Breast epithelium (tissue), 4 donors: ENCODE measurements around the gene SPOCK1. TPM values are rescaled to one million over a fixed set of nuclear protein-coding genes. Genes with fewer than 3 reads are reported as not detected.
"Not testable (repeated sequence)": the region's sequence is repeated elsewhere in the genome, so short reads cannot be mapped to it uniquely, and the experiment has no call there.

Source experiments
- DNase-seq, 2 donors: peaks; one replicate each; pipeline ENCODE4 v3.0.0-alpha.2; 2019; ENCODE audit warnings: low spot score in 2 of 2
- H3K27ac ChIP-seq, 2 donors: fragments of 200-600 bp; sonication (generic) in 1 of 2; one replicate each; pipeline ENCODE4 v1.5.1; 2016 to 2019; ENCODE audit warnings: mild to moderate bottlenecking in 1 of 2
- H3K27me3 ChIP-seq, 2 donors: fragments of 200-600 bp; sonication (generic) in 1 of 2; one replicate each; pipeline versions ENCODE4 v1.5.1 to v1.6.0; 2017 to 2019; ENCODE audit warnings: control low read depth in 1 of 2, mild to moderate bottlenecking in 1 of 2
- H3K36me3 ChIP-seq: fragments of 200-600 bp; one replicate; pipeline ENCODE4 v1.5.1; 2019
- H3K4me1 ChIP-seq, 2 donors: fragments of 200-600 bp; sonication (generic); one replicate each; pipeline ENCODE4 v1.5.1; 2016 to 2019; ENCODE audit warnings: control low read depth in 1 of 2
- H3K4me3 ChIP-seq, 3 donors: fragments of 200-600 bp; sonication (generic); 1 replicate in 2 of 3; 2 replicates in 1 of 3; pipeline ENCODE4 v1.5.1; 2016 to 2019; ENCODE audit warnings: mild to moderate bottlenecking in 3 of 3, moderate library complexity in 2 of 3
- H3K9me3 ChIP-seq, 2 donors: fragments of 200-600 bp; sonication (generic) in 1 of 2; one replicate each; pipeline ENCODE4 v1.5.1; 2016 to 2019; ENCODE audit warnings: control low read depth in 1 of 2
- CTCF ChIP-seq, 3 donors: fragments of 450-650 bp; IDR thresholded peaks; one replicate each; pipeline ENCODE4 v1.5.1; 2016 to 2017; ENCODE audit warnings: antibody characterized with exemption in 3 of 3, mild to moderate bottlenecking in 3 of 3, moderate library complexity in 3 of 3
- POLR2A ChIP-seq: fragments of 450-650 bp; IDR thresholded peaks from one replicate; pipeline ENCODE4 v1.6.1; 2016; ENCODE audit warnings: antibody characterized with exemption, mild to moderate bottlenecking, moderate library complexity
- POLR2AphosphoS5 ChIP-seq, 3 donors: sonication (generic); formaldehyde crosslinking; IDR thresholded peaks; one replicate each; pipeline ENCODE4 v1.6.1; 2017; ENCODE audit warnings: antibody characterized with exemption in 3 of 3
- intact Hi-C: fragments of 100-400 bp; cut with DNase I; formaldehyde crosslinking; loops from one replicate; pipeline ENCODE4 v1.15.1; 2023; ENCODE audit warnings: low total_unique reads
- total RNA-seq, 3 donors: library from RNA; depleted of rRNA; stranded (reverse); fragments of >200 nt; gene quantifications; one replicate each; pipeline ENCODE4 v1.1.0, GENCODE V29; 2016

Gene SPOCK1
- total RNA-seq, 3 donors from 2014 or later: 14.5 to 52.0 (median 24.3) TPM

DNA sequence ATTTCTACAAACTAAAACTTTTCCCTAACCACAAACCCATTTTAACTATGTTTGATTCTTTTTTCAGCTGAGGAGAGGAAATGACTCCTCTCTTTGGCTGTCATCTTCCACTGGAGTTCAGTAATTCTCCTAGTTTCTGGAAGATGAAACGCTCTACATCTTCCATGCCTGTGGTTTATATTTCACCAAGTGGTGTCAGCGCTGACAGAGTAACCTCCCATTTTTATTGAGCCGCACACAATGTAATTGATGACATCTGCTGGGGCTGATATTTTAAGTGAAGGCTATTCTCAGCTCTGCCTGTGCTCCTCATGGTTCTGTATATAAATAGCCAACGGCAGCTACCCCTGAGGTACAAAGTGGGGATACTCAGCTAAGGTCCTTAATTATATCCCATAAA is 234.6 kb downstream of the SPOCK1 start:
- Histone ChIP-seq H3K27me3 (no peaks in the 10 kb centered on the region), H3K4me3 (no peak overlapping the region), H3K27ac (no peak overlapping the region), H3K36me3 (no peaks in the 10 kb centered on the region), H3K9me3 (no peaks in the 10 kb centered on the region), H3K4me1 (no peaks in the 10 kb centered on the region)
- intact Hi-C loops: no loop called here
- no peak for TF ChIP-seq CTCF (IDR thresholded peaks at IDR 0.05)
- no peak for TF ChIP-seq POLR2AphosphoS5 (IDR thresholded peaks at IDR 0.05)
- no peak for TF ChIP-seq POLR2A
- DNase-seq: no peak

DNA sequence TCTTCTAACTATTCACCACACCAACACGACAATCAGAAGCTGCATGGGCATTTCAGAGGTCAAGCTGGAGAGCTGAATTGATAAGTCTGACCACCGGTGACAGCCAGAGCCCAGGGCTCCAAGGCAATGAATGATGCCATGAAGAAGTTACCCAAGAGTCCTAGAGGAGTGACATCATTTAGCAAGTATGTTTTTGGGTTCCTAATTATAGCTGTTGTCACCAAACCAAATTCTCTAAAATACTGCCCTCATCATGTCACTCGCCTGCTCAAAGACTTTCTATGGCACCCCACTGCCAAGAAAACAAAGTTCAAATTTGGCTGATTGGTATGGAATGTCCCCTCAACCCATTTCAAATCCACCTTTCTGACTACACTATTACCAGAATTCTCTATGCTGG is 235.1 kb downstream of the SPOCK1 start:
- no peak for DNase-seq
- Histone ChIP-seq H3K36me3 (no peaks in the 10 kb centered on the region), H3K4me3 (no peak overlapping the region), H3K9me3 (no peaks in the 10 kb centered on the region), H3K27ac (no peak overlapping the region), H3K27me3 (no peaks in the 10 kb centered on the region), H3K4me1 (no peaks in the 10 kb centered on the region)
- TF ChIP-seq CTCF (IDR thresholded peaks at IDR 0.05) (no peak), POLR2AphosphoS5 (IDR thresholded peaks at IDR 0.05) (no peak), POLR2A (no peak)
- intact Hi-C loops: no loop called here

DNA sequence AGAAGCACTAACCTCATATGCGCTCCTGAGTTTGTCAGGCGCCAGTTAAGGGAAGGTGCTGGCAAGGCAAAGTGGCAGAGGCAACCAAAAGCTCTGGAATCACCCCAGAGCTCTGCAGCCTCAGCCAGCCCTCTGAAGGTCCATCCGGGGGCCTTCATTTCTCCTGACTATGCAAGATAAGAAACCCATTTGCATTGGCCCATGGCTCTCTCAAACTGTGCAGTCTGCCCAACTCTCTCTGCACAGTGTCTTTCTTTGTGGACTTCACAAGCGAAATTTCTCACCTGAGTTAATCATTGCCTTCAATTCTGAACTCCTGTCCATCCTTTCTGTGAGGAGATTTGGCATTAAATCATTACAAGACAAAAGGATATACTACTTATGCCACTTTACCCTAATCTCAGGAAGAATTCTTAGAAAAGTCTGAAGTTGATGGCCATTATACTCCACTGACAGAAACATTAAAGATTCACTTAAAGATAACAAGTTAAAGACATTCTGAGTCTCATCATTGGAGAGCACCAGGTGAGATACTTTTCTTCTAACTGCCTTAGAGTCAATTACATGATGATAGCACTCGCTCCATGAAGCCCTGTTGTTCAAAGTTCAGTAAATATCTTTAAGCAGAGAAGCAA is 235.6 kb downstream of the SPOCK1 start:
- Histone ChIP-seq H3K9me3 (no peaks in the 10 kb centered on the region), H3K4me1 (no peaks in the 10 kb centered on the region), H3K4me3 (no peak overlapping the region), H3K27me3 (no peaks in the 10 kb centered on the region), H3K36me3 (no peaks in the 10 kb centered on the region), H3K27ac (no peak overlapping the region)
- TF ChIP-seq POLR2A (no peak), CTCF (IDR thresholded peaks at IDR 0.05) (no peak), POLR2AphosphoS5 (IDR thresholded peaks at IDR 0.05) (no peak)
- intact Hi-C loops: no loop called here
- no peak for DNase-seq

GRCh38 chr5:137262818-137263217 is 236.3 kb downstream of the SPOCK1 start:
- no peaks in the 10 kb centered on the region for H3K27me3 ChIP-seq
- no peaks in the 10 kb centered on the region for H3K4me1 ChIP-seq
- H3K4me3 ChIP-seq: no peak overlapping the region
- H3K36me3 ChIP-seq: no peaks in the 10 kb centered on the region
- H3K9me3 ChIP-seq: no peaks in the 10 kb centered on the region
- intact Hi-C loops: no loop called here
- no peak for DNase-seq
- no peak overlapping the region for H3K27ac ChIP-seq
- TF ChIP-seq CTCF (IDR thresholded peaks at IDR 0.05) (no peak), POLR2A (no peak), POLR2AphosphoS5 (IDR thresholded peaks at IDR 0.05) (no peak)

DNA sequence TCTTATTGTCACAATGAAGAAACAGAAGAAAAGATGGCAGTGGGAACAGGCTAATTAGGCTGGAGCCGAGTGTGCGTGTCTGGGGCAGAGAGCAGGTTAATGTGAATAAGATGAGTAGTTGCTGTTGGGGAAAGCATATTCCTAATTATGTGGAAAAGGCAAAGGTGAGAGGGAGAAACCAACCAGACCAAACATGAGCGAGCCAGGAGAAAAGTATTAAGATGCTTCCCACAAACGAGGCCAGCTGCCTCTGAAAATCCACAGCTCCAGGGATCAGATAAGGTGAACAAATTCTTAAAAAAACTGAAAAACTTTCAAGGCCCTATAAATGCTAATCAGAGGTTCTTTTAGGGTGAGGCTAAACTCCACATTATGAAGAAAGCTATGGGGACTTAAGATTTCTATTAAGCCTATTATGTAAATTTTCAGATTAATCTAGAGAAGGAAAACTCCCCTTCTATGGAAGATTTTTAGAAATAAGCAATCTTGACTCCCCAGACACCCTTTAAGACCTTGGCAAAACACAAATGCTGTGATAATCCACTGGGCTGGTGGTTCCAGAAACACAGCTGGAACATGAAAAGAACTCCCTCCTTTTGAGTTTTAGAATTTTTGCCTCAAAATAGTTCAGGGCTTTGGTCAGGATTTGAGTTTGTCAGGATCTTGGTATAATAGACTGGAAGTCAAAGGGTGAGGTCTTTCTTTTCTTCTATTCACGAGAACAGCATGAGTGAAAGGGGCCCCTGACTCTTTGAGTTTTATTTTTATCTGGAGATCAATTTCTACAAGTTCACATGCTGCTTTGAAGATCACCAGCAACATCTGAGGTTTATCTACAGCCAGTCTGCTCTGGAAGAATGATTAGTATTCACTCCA is 238.1 kb downstream of the SPOCK1 start:
- no peaks in the 10 kb centered on the region for H3K36me3 ChIP-seq
- no peaks in the 10 kb centered on the region for H3K9me3 ChIP-seq
- no peaks in the 10 kb centered on the region for H3K4me1 ChIP-seq
- H3K4me3 ChIP-seq: no peak overlapping the region
- H3K27ac ChIP-seq: no peak overlapping the region
- no peaks in the 10 kb centered on the region for H3K27me3 ChIP-seq
- intact Hi-C loops: no loop called here
- no peak for DNase-seq
- TF ChIP-seq CTCF (IDR thresholded peaks at IDR 0.05) (no peak), POLR2A (no peak), POLR2AphosphoS5 (IDR thresholded peaks at IDR 0.05) (no peak)

DNA sequence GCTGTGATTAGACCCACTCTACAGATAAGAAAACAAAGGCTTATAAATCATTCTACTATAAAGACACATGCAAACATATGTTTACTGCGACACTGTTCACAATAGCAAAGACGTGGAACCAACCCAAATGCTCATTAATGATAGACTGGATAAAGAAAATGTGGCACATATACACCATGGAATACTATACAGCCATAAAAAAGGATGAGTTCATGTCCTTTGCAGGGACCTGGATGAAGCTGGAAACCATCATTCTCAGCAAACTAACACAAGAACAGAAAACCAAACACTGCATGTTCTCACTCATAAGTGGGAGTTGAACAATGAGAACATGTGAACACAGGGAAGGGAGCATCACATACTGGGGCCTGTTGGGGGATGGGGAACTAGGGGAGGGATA is 240.0 kb downstream of the SPOCK1 start:
- H3K36me3 ChIP-seq, H3K27ac ChIP-seq, H3K27me3 ChIP-seq, intact Hi-C loops, DNase-seq, H3K4me1 ChIP-seq, H3K4me3 ChIP-seq, H3K9me3 ChIP-seq: not testable (repeated sequence)
